ENCODE results near the gene KIF21B. TPM values are rescaled to one million over a fixed set of nuclear protein-coding genes. Genes with fewer than 3 reads are reported as not detected.

The KIF21B gene
- total and polyA plus RNA-seq, 2 of the 8 experiments (the other 6 are each of a cell fraction or from before 2014, with no cell fraction given) = 10.8 to 26.5 TPM

DNA sequence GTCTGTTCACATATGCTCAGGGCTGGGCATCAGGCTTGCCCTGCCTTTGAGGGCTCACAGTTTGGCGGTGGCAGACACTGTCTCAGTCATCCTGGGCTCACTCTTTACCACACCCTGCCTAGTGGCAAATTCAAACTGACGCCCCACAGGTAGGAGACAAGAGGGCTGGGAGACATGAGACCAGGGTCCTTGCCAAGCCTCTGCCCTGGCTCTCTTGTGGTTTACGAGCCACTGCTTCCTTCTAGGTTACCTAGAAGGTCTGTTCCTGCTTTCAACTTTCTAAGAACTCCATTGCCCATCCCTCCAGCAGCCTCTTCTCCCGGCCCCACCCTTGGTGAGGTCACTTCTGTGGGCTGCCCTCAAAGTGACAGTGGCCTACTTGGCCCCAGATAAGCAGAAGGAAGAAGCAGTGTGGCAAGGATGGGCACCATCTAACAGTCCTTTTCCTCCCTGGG, 10.5 kb downstream of the KIF21B start:
- H3K36me3 ChIP-seq (ENCODE audit: control insufficient read depth in 2 of 4, insufficient read depth in 4 of 4, low read length in 3 of 4) = 0 out of 8 replicates have a peak, but pooled peaks cover 0 to 3% (median 0%) of the 10 kb centered on the region in 4 experiments
- H2BK120ac ChIP-seq (replicated peaks; ENCODE audit: low read depth, low read length) = no peak overlapping the region
- FAIRE-seq = no peak
- H2BK12ac ChIP-seq (ENCODE audit: low read depth, low read length) = no peak overlapping the region
- no peaks in the 10 kb centered on the region for H3K27me3 ChIP-seq (replicated peaks in 1 of 4; ENCODE audit: control insufficient read depth in 3 of 4, extremely low read depth in 1 of 4, insufficient read depth in 3 of 4, low read length in 3 of 4)
- no peak overlapping the region for H3K4me2 ChIP-seq (ENCODE audit: insufficient read depth in 1 of 2, low read depth in 2 of 2, low read length in 2 of 2)
- no peak overlapping the region for H3K9ac ChIP-seq (replicated peaks in 1 of 4; ENCODE audit: extremely low read depth in 1 of 4, low read depth in 3 of 4, low read length in 3 of 4)
- H3K9me3 ChIP-seq (ENCODE audit: insufficient read depth in 2 of 2, low read depth in 1 of 2, low read length in 1 of 2) = no peaks in the 10 kb centered on the region
- no peak overlapping the region for H2BK20ac ChIP-seq (ENCODE audit: low read length)
- peaks cover 0 to 16% of the 10 kb centered on the region in 2 experiments; a peak in 1 of 4 replicates for H3K79me2 ChIP-seq (ENCODE audit: control insufficient read depth in 1 of 2, insufficient read depth in 2 of 2, low read length in 2 of 2)
- no peak overlapping the region for H2BK5ac ChIP-seq (ENCODE audit: low read depth, low read length)
- ChIA-PET CTCF (ENCODE audit: partially characterized antibody) (interaction anchor here (0.8 to 23.5 kb wide), 7 partner anchors 8 to 41 kb away, joined by 3 to 532 read pairs (median 51); no protein-coding TSS in a partner anchor), POLR2A (ENCODE audit: partially characterized antibody) (interaction anchor here (1.3 to 3.4 kb wide), 2 partner anchors 9 to 13 kb away, joined by 4 to 33 read pairs; no protein-coding TSS in a partner anchor)
- no peak overlapping the region for H3K14ac ChIP-seq (ENCODE audit: insufficient read length)
- H3K56ac ChIP-seq (replicated peaks; ENCODE audit: insufficient read length, low read depth, low read length) = no peak overlapping the region
- H2AFZ ChIP-seq (ENCODE audit: low read length) = no peak overlapping the region
- no peak overlapping the region for H3K27ac ChIP-seq (ENCODE audit: low read depth, low read length)
- 0 out of 2 replicates have a peak overlapping the region, but pooled peaks have one; percentile 53 for H2BK15ac ChIP-seq (ENCODE audit: low read length)
- H4K91ac ChIP-seq (replicated peaks; ENCODE audit: insufficient read length, low read length) = no peak overlapping the region
- H3K4me3 ChIP-seq (ENCODE audit: extremely low read depth in 1 of 4, insufficient read depth in 2 of 4, low read depth in 3 of 4, low read length in 4 of 4) = no peak overlapping the region
- peak overlapping the region; percentile 24; the same call in 1 of the 2 replicates for H3K18ac ChIP-seq (ENCODE audit: extremely low read depth, low read length)
- no peak for DNase-seq (ENCODE audit: low read depth in 1 of 2, low spot score in 2 of 2)
- H4K20me1 ChIP-seq (replicated peaks in 1 of 2; ENCODE audit: control insufficient read depth in 1 of 2, insufficient read depth in 2 of 2, low read length in 2 of 2) = peaks cover 2 to 6% of the 10 kb centered on the region in 2 experiments
- H3K4ac ChIP-seq (replicated peaks; ENCODE audit: insufficient read length, low read depth, low read length) = no peak overlapping the region
- H3K23ac ChIP-seq (ENCODE audit: insufficient read length) = no peak overlapping the region
- no peak overlapping the region for H4K8ac ChIP-seq (ENCODE audit: extremely low read depth, insufficient read depth, low read length)
- no peak overlapping the region for H2AK5ac ChIP-seq (ENCODE audit: low read depth, low read length)
- H4K5ac ChIP-seq (ENCODE audit: insufficient read length, low read depth, low read length) = no peak overlapping the region
- peaks cover 13% of the 10 kb centered on the region for H3K79me1 ChIP-seq (ENCODE audit: low read depth, low read length)
- WGBS, 2 experiments (ENCODE audit: extremely low coverage in 1 of 2, insufficient coverage in 1 of 2, insufficient read length in 1 of 2, insufficient replicate concordance in 2 of 2, low coverage in 1 of 2, low lambda C conversion rate in 2 of 2, missing lambda C conversion rate in 1 of 2) = 85% methylated on average over 4 of the region's 4 CpGs; no CpG with 5 or more reads in 1 of the 2 experiments
- H3K23me2 ChIP-seq (ENCODE audit: low read depth, low read length) = peaks cover 1% of the 10 kb centered on the region; the same call in 1 of the 2 replicates
- H3K4me1 ChIP-seq (replicated peaks in 1 of 4; ENCODE audit: control insufficient read depth in 3 of 4, insufficient read depth in 4 of 4, low read length in 3 of 4) = peaks cover 0 to 24% (median 15%) of the 10 kb centered on the region in 4 experiments; a peak in 6 of 7 replicates
- TF ChIP-seq RFX5 (IDR thresholded peaks at IDR 0.05; ENCODE audit: borderline replicate concordance, low read depth, low read length) (no peak), NRF1 (IDR thresholded peaks at IDR 0.05; ENCODE audit: low read depth, low read length) (no peak), GABPA (IDR thresholded peaks at IDR 0.05; ENCODE audit: borderline replicate concordance, insufficient read depth, low read length) (no peak), RNF2 (IDR thresholded peaks at IDR 0.05; ENCODE audit: borderline replicate concordance, low read depth, low read length, missing control alignments, poor library complexity, severe bottlenecking) (no peak), KDM4A (IDR thresholded peaks at IDR 0.05; ENCODE audit: low read depth, low read length, severe bottlenecking) (no peak), POLR2A (IDR thresholded peaks at IDR 0.05; ENCODE audit: control extremely low read depth in 1 of 2, low read depth in 2 of 2, low read length in 2 of 2) (no peak), ZNF274 (IDR thresholded peaks at IDR 0.05; ENCODE audit: borderline replicate concordance, extremely low read depth, low read length) (no peak), CBX5 (IDR thresholded peaks at IDR 0.05; ENCODE audit: low read depth, low read length) (no peak), TAF1 (IDR thresholded peaks at IDR 0.05; ENCODE audit: low read depth, low read length) (no peak), TAF7 (optimal IDR thresholded peaks at IDR 0.05; ENCODE audit: borderline replicate concordance, low read depth, low read length) (no peak)
